ENCODE measurements around the gene BARX1. TPM values are rescaled to one million over a fixed set of nuclear protein-coding genes. Genes with fewer than 3 reads are reported as not detected.
A peak's percentile ranks its signal among the peaks of the same experiment; 100 is the strongest.

The BARX1 gene
- total RNA-seq, 1 donor from 2014 or later: 6.9 TPM

DNA sequence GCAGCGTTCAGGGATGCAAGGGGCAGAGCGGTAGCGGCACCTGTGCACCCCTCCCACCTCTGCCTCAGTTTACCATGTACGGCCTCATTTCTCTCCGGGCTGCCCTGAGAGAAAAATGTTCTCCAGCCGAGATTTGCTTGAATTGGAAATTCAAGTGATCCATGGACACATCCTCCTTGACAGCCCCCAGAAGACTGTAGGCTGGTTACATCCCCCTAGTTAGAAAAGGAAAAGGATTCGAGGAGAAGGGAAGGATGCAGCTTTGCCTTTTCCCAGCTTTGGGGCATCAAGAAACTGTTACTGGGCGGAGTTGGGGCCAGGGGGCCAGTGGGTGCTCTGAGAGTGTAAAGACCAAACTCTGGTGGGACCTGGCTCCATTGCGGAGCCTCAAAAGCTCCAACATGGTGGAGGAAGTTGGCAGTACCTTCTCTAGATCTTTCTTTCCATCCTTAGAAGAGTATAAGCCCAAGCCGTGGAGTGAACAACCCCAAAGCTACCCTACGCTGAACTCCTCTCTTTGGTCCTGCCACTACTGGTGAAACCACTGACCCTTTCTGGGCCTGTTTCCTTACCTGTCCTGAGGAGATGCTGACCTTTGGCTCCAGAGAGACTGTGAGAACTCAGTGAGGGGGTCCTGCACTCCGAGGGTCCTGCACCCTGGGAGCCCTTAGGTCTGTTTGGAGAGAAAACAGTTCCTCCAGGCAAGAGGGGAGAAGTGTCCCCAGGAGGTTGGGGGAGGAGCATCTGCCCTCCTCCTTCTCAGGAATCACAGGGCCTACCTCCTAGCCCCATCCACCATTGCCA is 1.0 kb upstream of the BARX1 start:
- no peak for DNase-seq
- Mint-ChIP-seq H3K4me1 (ENCODE audit: low read depth, unreplicated experiment) (peaks cover 9% of the 10 kb centered on the region), H3K27ac (ENCODE audit: unreplicated experiment) (no peak overlapping the region), H3K4me3 (ENCODE audit: unreplicated experiment) (no peak overlapping the region), H3K9me3 (ENCODE audit: unreplicated experiment) (peaks cover 16% of the 10 kb centered on the region), H3K36me3 (ENCODE audit: unreplicated experiment) (peaks cover 4% of the 10 kb centered on the region), H3K27me3 (ENCODE audit: unreplicated experiment) (peaks cover 46% of the 10 kb centered on the region)
- TF ChIP-seq, protein P1, sequence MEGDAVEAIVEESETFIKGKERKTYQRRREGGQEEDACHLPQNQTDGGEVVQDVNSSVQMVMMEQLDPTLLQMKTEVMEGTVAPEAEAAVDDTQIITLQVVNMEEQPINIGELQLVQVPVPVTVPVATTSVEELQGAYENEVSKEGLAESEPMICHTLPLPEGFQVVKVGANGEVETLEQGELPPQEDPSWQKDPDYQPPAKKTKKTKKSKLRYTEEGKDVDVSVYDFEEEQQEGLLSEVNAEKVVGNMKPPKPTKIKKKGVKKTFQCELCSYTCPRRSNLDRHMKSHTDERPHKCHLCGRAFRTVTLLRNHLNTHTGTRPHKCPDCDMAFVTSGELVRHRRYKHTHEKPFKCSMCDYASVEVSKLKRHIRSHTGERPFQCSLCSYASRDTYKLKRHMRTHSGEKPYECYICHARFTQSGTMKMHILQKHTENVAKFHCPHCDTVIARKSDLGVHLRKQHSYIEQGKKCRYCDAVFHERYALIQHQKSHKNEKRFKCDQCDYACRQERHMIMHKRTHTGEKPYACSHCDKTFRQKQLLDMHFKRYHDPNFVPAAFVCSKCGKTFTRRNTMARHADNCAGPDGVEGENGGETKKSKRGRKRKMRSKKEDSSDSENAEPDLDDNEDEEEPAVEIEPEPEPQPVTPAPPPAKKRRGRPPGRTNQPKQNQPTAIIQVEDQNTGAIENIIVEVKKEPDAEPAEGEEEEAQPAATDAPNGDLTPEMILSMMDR (IDR thresholded peaks at IDR 0.05; ENCODE audit: partially characterized antibody, unreplicated experiment): no peak

DNA sequence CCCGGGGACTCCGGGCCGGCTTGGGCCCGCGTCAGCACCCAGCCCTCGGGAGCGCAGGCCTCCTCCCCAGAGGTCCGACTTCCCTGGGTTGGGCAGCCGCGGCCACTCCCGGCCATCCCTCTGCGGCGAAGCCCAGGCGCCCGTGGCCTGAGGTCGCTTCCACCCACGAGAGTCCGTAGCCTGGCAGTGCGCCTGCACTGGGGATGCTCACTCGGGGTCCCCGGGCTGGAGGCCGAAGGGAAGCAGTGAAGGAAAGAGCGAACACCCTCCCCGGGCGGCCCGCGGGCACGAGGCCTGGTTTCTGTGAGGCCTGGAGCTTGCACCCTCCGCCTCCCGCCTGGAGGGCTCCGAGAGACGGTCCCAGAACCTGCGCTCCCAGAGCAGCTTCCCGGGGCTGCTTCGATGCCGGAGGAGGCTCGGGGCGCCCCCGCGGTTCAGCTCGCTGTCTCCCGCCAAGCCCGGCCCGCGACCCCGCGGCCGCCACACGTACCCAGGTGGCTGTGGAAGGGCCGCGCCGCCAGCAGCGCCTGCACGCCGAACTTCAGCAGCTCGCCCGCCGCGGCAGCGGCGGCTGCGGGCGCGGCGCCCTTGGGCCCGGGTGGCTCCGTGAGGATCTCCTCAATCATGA is 607 bp downstream of the BARX1 start:
- H3K36me3 Mint-ChIP-seq (ENCODE audit: unreplicated experiment): peaks cover 4% of the 10 kb centered on the region
- TF ChIP-seq, protein P1 (IDR thresholded peaks at IDR 0.05; ENCODE audit: partially characterized antibody, unreplicated experiment): no peak
- H3K4me3 Mint-ChIP-seq (ENCODE audit: unreplicated experiment): no peak overlapping the region
- H3K9me3 Mint-ChIP-seq (ENCODE audit: unreplicated experiment): peaks cover 13% of the 10 kb centered on the region
- peaks cover 45% of the 10 kb centered on the region for H3K27me3 Mint-ChIP-seq (ENCODE audit: unreplicated experiment)
- H3K27ac Mint-ChIP-seq (ENCODE audit: unreplicated experiment): no peak overlapping the region
- DNase-seq: no peak
- H3K4me1 Mint-ChIP-seq (ENCODE audit: low read depth, unreplicated experiment): peaks cover 6% of the 10 kb centered on the region

DNA sequence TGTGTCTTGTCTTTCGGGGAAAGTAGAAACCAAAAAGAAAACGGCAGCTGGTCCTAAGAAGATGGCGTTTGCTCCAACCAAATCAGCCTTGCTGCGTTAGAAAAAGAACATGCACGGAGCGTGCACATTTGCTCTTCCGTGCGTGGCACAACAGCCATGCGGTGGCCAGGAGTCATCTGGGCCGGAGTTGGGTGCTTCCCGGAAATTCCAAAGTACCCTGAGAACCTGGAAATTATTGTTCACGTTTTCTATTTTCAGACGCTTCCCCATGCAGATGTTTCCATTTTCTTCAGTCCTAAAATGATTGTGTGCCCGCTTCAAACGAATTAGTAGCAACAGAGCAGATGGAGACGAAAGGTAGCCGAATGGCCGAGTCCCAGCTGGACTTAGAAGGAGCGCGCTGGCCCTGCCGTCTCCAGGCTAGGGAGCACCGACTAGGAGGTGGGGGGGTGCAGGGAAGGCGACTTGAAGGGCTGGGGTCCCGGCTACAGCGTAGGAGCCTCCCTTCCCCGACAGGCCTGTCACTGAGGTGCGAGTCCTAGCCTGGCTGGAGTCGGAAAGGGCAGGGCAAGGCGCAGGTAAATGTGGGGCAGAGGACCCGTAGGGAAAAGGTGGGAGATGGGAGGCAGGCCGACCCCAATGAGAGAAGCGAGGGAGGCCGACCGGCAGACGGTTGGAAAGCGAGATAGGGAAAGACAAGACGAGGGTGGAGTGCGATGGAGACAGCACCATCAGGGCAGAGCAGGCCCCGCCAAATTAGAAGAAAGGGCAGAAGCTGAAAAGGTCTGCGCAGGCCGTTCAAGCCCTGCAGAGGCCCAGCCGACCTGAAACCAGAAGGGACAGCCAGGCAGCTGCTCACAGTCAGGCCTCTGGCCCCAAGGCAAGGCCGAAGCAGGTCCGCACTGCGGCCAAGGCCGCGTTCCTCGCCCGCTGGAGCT is 1.4 kb downstream of the BARX1 start:
- peaks cover 5% of the 10 kb centered on the region for H3K4me1 Mint-ChIP-seq (ENCODE audit: low read depth, unreplicated experiment)
- no peak for DNase-seq
- peaks cover 42% of the 10 kb centered on the region for H3K27me3 Mint-ChIP-seq (ENCODE audit: unreplicated experiment)

DNA sequence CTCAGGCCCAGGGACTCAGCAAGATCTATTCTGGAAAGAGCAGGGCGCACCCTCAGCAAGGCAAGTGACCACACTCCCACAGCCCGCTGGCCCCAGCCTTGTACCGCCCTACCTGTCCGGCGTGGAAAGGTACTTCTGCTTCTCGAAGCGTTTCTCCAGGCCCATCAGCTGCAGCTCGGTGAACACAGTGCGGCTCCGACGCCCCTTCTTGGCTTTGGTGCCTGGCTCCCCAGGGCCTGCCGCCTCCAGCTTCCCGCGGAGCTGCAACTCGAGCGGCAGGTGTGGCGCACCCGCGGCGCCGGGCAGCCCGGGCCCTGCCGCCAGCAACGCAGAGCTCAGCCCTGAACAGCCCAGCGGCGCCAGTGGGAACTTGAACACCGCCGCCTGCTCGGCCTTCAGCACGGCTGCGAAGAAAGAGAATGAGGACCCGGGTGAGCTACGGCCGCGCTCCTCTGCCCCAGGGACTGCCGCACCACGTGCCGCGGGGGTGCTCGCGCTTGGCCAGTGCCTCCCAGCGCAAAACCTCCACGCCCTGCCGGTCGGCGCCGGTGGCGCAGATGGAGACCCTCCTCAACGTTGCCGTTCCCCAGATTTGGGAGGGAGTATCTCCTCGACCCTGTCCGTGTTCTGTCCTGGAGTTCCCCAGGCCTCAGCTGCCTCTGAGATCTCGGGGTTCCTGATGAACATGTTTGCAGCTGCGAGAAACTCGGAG is 2.2 kb downstream of the BARX1 start:
- peak; percentile 59 for DNase-seq
- Mint-ChIP-seq H3K4me1 (ENCODE audit: low read depth, unreplicated experiment) (peaks cover 5% of the 10 kb centered on the region), H3K9me3 (ENCODE audit: unreplicated experiment) (peaks cover 13% of the 10 kb centered on the region), H3K36me3 (ENCODE audit: unreplicated experiment) (peaks cover 4% of the 10 kb centered on the region), H3K4me3 (ENCODE audit: unreplicated experiment) (peak overlapping the region; percentile 82), H3K27me3 (ENCODE audit: unreplicated experiment) (peaks cover 44% of the 10 kb centered on the region), H3K27ac (ENCODE audit: unreplicated experiment) (peak overlapping the region; percentile 11)
- TF ChIP-seq, protein P1 (IDR thresholded peaks at IDR 0.05; ENCODE audit: partially characterized antibody, unreplicated experiment): peak; percentile 41

More for the DNA sequence above, 1.4 kb downstream of the BARX1 start:
- Mint-ChIP-seq H3K4me3 (ENCODE audit: unreplicated experiment) (peak overlapping the region; percentile 82), H3K36me3 (ENCODE audit: unreplicated experiment) (peaks cover 4% of the 10 kb centered on the region), H3K27ac (ENCODE audit: unreplicated experiment) (peak overlapping the region; percentile 72), H3K9me3 (ENCODE audit: unreplicated experiment) (peaks cover 13% of the 10 kb centered on the region)
- TF ChIP-seq, protein P1 (IDR thresholded peaks at IDR 0.05; ENCODE audit: partially characterized antibody, unreplicated experiment): no peak

Data from glutamatergic neuron (in vitro differentiated cells).